Mucosa of gallbladder (tissue), 1 donor: ENCODE measurements around the gene PRELID3B. TPM values are rescaled to one million over a fixed set of nuclear protein-coding genes. Genes with fewer than 3 reads are reported as not detected.

Experiments used
- DNase-seq: peaks from one replicate; pipeline ENCODE4 v3.0.0-alpha.2; 2020; ENCODE audit warnings: low spot score
- total RNA-seq: library from RNA; stranded (reverse); gene quantifications from one replicate; pipeline ENCODE4 v1.2.1, GENCODE V29; 2021
- donor health status: DM: no; HTN: no; CAD: no.

Gene PRELID3B
- total RNA-seq = 35.0 TPM

GRCh38 chr20:59042151-59042795 lies at the start of gene PRELID3B:
TSS of gene PRELID3B (minus strand) at chr20:59042786. CDS start at chr20:59042730, 56 bp downstream.
- no peak for DNase-seq

GRCh38 chr20:59087829-59088433 lies 45.3 kb upstream of the PRELID3B start:
- DNase-seq = peak; percentile 83

GRCh38 chr20:59086923-59087322 lies 44.3 kb upstream of the PRELID3B start:
- no peak for DNase-seq

GRCh38 chr20:59084041-59084850 lies 41.7 kb upstream of the PRELID3B start:
- DNase-seq = no peak

GRCh38 chr20:59082981-59083380 lies 40.4 kb upstream of the PRELID3B start:
- DNase-seq = no peak

GRCh38 chr20:59082077-59082740 lies 39.6 kb upstream of the PRELID3B start:
- DNase-seq = no peak

- DNase-seq = no peak
Observed at GRCh38 chr20:59081036-59081435, 38.5 kb upstream of the PRELID3B start.

GRCh38 chr20:59078231-59078630 lies 35.6 kb upstream of the PRELID3B start:
- DNase-seq = no peak

GRCh38 chr20:59077705-59078104 lies 35.1 kb upstream of the PRELID3B start:
- no peak for DNase-seq

- DNase-seq = no peak
Observed at GRCh38 chr20:59075934-59076508, 33.4 kb upstream of the PRELID3B start.

- DNase-seq = no peak
Observed at GRCh38 chr20:59074456-59074855, 31.9 kb upstream of the PRELID3B start.

GRCh38 chr20:59073582-59073981 lies 31.0 kb upstream of the PRELID3B start:
- DNase-seq = no peak

GRCh38 chr20:59071216-59071615 lies 28.6 kb upstream of the PRELID3B start:
- DNase-seq = no peak

- no peak for DNase-seq
Observed at GRCh38 chr20:59069026-59069425, 26.4 kb upstream of the PRELID3B start.

- no peak for DNase-seq
Observed at GRCh38 chr20:59068534-59068933, 25.9 kb upstream of the PRELID3B start.

- DNase-seq = no peak
Observed at GRCh38 chr20:59064214-59064722, 21.7 kb upstream of the PRELID3B start.

GRCh38 chr20:59063358-59064213 lies 21.0 kb upstream of the PRELID3B start:
- no peak for DNase-seq

GRCh38 chr20:59062081-59062480 lies 19.5 kb upstream of the PRELID3B start:
- DNase-seq = no peak

GRCh38 chr20:59055302-59055701 lies 12.7 kb upstream of the PRELID3B start:
- DNase-seq = no peak

GRCh38 chr20:59051666-59052185 lies 9.1 kb upstream of the PRELID3B start:
- DNase-seq = no peak
